Left lung (tissue), 10 donors: ENCODE results near the gene SWI5. TPM values are rescaled to one million over a fixed set of nuclear protein-coding genes. Genes with fewer than 3 reads are reported as not detected.

Source experiments
- ATAC-seq: fragments of 200-7000 bp; cut with Tn5 transposase; one replicate; pipeline ENCODE4 v1.9.1; 2020; ENCODE audit warnings: moderate library complexity
- DNase-seq, 4 donors: peaks; one replicate each; pipeline ENCODE4 v3.0.0-alpha.2; 2013 to 2020
- H3K27ac ChIP-seq, 2 donors: fragments of 200-600 bp; sonication (generic) in 1 of 2; one replicate each; pipeline versions ENCODE4 v1.5.0 to v1.8.0; 2020 to 2021
- H3K27me3 ChIP-seq, 2 donors: fragments of 200-600 bp; sonication (generic) in 1 of 2; one replicate each; pipeline versions ENCODE4 v1.5.0 to v1.8.0; 2020 to 2021
- H3K36me3 ChIP-seq, 2 donors: fragments of 200-600 bp; sonication (generic) in 1 of 2; one replicate each; pipeline versions ENCODE4 v1.5.0 to v1.8.0; 2020 to 2021
- H3K4me1 ChIP-seq, 2 donors: fragments of 200-600 bp; one replicate each; pipeline ENCODE4 v1.8.0; 2021
- H3K4me3 ChIP-seq, 2 donors: fragments of 200-600 bp; sonication (generic) in 1 of 2; one replicate each; pipeline versions ENCODE4 v1.5.0 to v1.8.0; 2020 to 2021; ENCODE audit warnings: mild to moderate bottlenecking in 1 of 2
- H3K9me3 ChIP-seq, 2 donors: fragments of 200-600 bp; sonication (generic) in 1 of 2; one replicate each; pipeline versions ENCODE4 v1.5.0 to v1.8.0; 2020 to 2021
- intact Hi-C, 2 donors: fragments of 100-400 bp; cut with DNase I; formaldehyde crosslinking; loops; one replicate each; pipeline versions ENCODE4 v1.11.2 to v1.14.2; 2022
- polyA plus RNA-seq, 6 donors: library from polyadenylated mRNA; unstranded; fragments of 120-200 nt; gene quantifications; one replicate each; pipeline ENCODE4 v1.2.1, GENCODE V29; 2013; ENCODE audit not compliant: insufficient read length in 6 of 6
- total RNA-seq, 2 donors: library from RNA; stranded (reverse); fragmentation: NEBNext Ultra II Directional; extraction: Animal tissue kit (Norgen Biotek cat#: 25700); gene quantifications; one replicate each; pipeline ENCODE4 v1.2.1, GENCODE V29; 2021
- TF ChIP-seq, protein P1 (sequence below), 2 donors: fragments of 200-600 bp; sonication (generic) in 1 of 2; IDR thresholded peaks; one replicate each; pipeline versions ENCODE4 v1.5.0 to v1.8.0; 2021; ENCODE audit warnings: antibody characterized with exemption in 2 of 2
- donor health status: DM: no; HTN: yes; CAD: no.
- donor health status: DM: no; HTN: no; CAD: no.

SWI5 gene
- total and polyA plus RNA-seq, 8 donors = 16.2 to 36.9 (median 31.7) TPM

DNA sequence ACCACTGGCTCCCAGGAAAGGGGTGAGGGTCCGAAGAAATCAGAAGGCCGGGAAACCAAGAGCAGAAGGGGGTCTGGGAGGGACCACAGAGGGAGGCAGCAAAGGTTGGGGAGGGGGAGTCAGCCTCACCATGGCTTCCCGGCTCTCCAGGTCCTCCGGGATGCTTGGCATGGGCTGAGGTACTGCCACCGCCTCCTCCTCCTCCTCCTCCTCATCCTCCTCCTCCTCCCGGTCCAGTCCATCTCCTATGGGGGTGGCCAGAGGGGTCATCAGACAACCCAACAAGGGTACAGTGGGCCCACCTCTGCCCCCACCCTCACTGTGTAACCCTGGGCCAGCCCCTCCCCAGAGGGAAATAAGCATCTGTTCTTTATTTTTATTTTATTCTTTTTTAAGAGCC lies 17.8 kb upstream of the SWI5 start:
- DNase-seq = no peak
- Histone ChIP-seq H3K27ac (no peak overlapping the region), H3K36me3 (peaks cover 0 to 80% of the 10 kb centered on the region in 2 donors), H3K27me3 (no peaks in the 10 kb centered on the region), H3K4me3 (no peak overlapping the region), H3K4me1 (no peaks in the 10 kb centered on the region), H3K9me3 (no peaks in the 10 kb centered on the region)
- intact Hi-C loops = no loop called here
- TF ChIP-seq, protein P1, sequence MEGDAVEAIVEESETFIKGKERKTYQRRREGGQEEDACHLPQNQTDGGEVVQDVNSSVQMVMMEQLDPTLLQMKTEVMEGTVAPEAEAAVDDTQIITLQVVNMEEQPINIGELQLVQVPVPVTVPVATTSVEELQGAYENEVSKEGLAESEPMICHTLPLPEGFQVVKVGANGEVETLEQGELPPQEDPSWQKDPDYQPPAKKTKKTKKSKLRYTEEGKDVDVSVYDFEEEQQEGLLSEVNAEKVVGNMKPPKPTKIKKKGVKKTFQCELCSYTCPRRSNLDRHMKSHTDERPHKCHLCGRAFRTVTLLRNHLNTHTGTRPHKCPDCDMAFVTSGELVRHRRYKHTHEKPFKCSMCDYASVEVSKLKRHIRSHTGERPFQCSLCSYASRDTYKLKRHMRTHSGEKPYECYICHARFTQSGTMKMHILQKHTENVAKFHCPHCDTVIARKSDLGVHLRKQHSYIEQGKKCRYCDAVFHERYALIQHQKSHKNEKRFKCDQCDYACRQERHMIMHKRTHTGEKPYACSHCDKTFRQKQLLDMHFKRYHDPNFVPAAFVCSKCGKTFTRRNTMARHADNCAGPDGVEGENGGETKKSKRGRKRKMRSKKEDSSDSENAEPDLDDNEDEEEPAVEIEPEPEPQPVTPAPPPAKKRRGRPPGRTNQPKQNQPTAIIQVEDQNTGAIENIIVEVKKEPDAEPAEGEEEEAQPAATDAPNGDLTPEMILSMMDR (IDR thresholded peaks at IDR 0.05) = no peak
- ATAC-seq = no peak

DNA sequence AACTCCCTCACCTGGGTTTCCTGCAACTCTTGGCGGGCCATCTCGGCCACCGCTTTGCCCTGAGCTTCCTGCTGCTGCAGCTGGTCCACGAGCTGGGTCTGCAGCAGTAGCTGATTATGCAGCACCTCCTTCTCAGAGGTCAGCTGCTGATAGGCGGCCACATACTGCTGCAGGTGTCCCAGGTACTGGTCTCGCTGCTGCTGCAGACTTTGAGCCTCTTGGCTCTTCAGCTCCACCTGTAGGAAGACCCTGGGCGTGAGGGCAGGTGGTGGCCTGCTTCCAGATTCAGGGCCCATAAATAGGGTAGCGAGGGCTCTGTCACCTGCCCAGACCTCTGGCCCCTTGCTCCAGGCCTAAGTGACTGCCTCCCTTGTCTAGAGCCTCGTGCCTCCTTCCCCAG lies 16.9 kb upstream of the SWI5 start:
- H3K27ac ChIP-seq = no peak overlapping the region
- no peaks in the 10 kb centered on the region for H3K9me3 ChIP-seq
- intact Hi-C loops = no loop called here
- no peak overlapping the region for H3K4me3 ChIP-seq
- H3K4me1 ChIP-seq = no peaks in the 10 kb centered on the region
- ATAC-seq (no peak), DNase-seq (no peak)
- TF ChIP-seq, protein P1 (IDR thresholded peaks at IDR 0.05) = no peak
- H3K27me3 ChIP-seq = no peaks in the 10 kb centered on the region
- H3K36me3 ChIP-seq = peaks cover 0 to 89% of the 10 kb centered on the region in 2 donors

DNA sequence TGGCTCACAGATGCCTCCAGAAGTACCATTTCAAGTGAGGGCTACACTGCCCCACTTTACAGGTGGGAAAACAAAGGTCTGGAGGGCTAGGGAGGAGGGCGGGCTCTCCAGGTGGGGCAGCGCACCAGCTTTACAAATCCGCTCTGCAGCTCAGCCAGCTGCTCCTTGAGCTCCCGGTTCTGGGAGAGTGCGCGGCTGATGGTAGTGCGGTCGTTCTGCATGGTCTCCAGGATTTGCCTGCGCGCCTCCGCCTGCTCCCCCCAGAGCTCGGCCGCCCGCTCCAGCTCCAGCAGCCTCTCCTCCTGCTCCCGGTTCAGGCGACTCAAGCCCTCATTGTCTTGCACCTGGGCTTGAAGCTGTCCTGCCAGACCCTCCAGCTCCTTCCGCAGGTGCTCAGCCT lies 15.7 kb upstream of the SWI5 start:
- Histone ChIP-seq H3K27ac (no peak overlapping the region), H3K36me3 (peaks cover 0 to 100% of the 10 kb centered on the region in 2 donors), H3K9me3 (no peaks in the 10 kb centered on the region), H3K4me1 (no peaks in the 10 kb centered on the region), H3K27me3 (no peaks in the 10 kb centered on the region), H3K4me3 (no peak overlapping the region)
- no peak for ATAC-seq
- TF ChIP-seq, protein P1 (IDR thresholded peaks at IDR 0.05) = no peak
- no peak for DNase-seq
- intact Hi-C loops = no loop called here

DNA sequence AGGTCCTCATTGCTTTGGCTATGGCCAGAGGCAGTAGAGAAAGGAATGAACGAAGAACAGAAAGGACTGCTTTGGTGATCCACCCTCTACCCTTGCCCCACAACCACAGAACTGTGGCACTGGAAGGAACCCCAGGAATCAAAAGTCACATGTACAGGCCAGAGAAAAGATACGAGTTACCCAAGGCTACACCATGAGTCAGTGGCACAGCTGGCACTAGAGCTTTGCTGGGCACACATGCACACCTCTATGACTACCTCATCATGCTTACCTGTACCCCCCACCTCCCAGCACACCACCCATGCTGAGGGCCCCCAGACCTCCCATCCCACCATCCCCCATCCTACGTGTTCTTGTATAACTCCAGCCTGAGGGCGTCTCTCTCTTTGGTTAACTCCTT lies 13.4 kb upstream of the SWI5 start:
- Histone ChIP-seq H3K27me3 (no peaks in the 10 kb centered on the region), H3K9me3 (no peaks in the 10 kb centered on the region), H3K4me3 (no peak overlapping the region), H3K4me1 (no peaks in the 10 kb centered on the region), H3K27ac (no peak overlapping the region), H3K36me3 (peaks cover 0 to 100% of the 10 kb centered on the region in 2 donors)
- intact Hi-C loops = no loop called here
- DNase-seq (no peak), ATAC-seq (no peak)
- TF ChIP-seq, protein P1 (IDR thresholded peaks at IDR 0.05) = no peak

DNA sequence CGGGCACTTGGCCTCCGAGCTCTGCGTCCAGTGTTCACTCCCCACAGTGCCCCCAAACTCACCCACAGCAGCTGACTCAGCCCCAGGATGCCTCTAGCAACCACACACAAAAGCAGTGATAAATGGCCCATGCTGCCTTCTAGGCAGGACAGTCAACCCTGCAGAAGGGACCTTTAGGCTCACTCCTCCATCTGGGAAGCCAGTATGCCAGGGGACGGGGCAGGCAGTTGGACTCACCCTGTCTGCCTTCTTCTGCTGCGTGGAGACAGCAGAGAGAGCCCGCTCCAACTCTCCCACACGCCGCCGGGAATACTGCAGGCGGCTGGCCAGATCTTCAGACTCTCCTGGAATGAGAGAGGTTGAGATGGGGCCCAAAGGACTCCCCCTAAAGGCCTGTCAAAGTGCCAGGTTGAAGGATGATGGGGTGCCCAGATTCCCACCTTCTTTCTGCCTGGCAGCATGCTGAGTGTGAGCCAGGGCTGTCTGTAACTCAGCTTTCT lies 10.7 kb upstream of the SWI5 start:
- H3K4me1 ChIP-seq = no peaks in the 10 kb centered on the region
- TF ChIP-seq, protein P1 (IDR thresholded peaks at IDR 0.05) = no peak
- H3K36me3 ChIP-seq = peaks cover 0 to 92% of the 10 kb centered on the region in 2 donors

More for the DNA sequence above, 10.7 kb upstream of the SWI5 start:
- ATAC-seq (no peak), DNase-seq (no peak)
- no peak overlapping the region for H3K27ac ChIP-seq
- H3K4me3 ChIP-seq = no peak overlapping the region
- intact Hi-C loops = no loop called here
- H3K9me3 ChIP-seq = no peaks in the 10 kb centered on the region
- no peaks in the 10 kb centered on the region for H3K27me3 ChIP-seq
